ENCODE data around the gene TTC1. TPM values are rescaled to one million over a fixed set of nuclear protein-coding genes. Genes with fewer than 3 reads are reported as not detected.

Gene TTC1
- total RNA-seq, 2 experiments from 2014 or later = 32.6 to 35.1 TPM

DNA sequence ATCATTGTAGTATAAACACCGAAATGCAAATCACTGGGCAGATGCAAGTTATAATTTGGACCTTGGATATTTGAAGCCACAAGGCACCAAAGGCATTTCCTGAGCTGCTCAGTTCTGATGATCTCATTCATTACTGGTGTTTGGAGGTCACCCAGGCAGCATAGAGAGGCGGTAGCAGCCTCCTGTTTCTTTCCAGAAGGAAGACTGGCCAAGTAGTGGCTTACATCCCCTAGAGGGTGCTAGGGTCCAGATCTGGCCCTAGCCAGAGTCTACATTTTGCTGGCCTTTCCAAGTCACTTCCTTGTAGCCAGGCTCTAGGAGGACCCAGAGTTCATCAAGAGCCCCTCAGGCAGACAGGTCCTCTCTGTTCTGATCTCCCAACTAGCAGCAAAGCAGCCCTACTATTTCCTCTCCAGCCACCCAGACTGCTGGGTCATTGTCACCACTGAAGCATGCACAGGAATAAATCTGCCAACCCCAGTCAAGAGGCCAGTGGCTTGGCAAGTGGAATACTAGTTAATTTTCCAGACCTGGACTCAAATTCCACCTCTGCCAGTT is 33.4 kb upstream of the TTC1 start:
- BruUV-seq (replicated peaks) = no TSS peak
- ChIA-PET POLR2A (no interaction called here), CTCF (ENCODE audit: unreplicated experiment) (no interaction called here)
- Histone ChIP-seq H4K20me1 (ENCODE audit: insufficient read depth, low read length) (no peaks in the 10 kb centered on the region), H3K4me2 (ENCODE audit: low read length) (no peak overlapping the region), H3K79me2 (ENCODE audit: insufficient read depth, low read depth, low read length) (no peaks in the 10 kb centered on the region), H3K9me3 (ENCODE audit: low read length) (no peaks in the 10 kb centered on the region), H3K9me2 (ENCODE audit: insufficient read depth, low read length) (no peaks in the 10 kb centered on the region), H3K36me3 (ENCODE audit: insufficient read depth, low read length) (no peaks in the 10 kb centered on the region), H3K4me1 (ENCODE audit: insufficient read depth, low read length, poor library complexity, severe bottlenecking) (no peaks in the 10 kb centered on the region), H3K27ac (ENCODE audit: low read depth, low read length, poor library complexity, severe bottlenecking) (no peak overlapping the region), H2AFZ (ENCODE audit: low read length) (no peak overlapping the region), H3K4me3 (ENCODE audit: low read depth, low read length, poor library complexity, severe bottlenecking) (no peak overlapping the region)
- intact Hi-C loops (cut with micrococcal nuclease; ENCODE audit: unreplicated experiment) = no loop called here
- DNase-seq (ENCODE audit: low spot score) = no peak
- TF ChIP-seq, protein P1, sequence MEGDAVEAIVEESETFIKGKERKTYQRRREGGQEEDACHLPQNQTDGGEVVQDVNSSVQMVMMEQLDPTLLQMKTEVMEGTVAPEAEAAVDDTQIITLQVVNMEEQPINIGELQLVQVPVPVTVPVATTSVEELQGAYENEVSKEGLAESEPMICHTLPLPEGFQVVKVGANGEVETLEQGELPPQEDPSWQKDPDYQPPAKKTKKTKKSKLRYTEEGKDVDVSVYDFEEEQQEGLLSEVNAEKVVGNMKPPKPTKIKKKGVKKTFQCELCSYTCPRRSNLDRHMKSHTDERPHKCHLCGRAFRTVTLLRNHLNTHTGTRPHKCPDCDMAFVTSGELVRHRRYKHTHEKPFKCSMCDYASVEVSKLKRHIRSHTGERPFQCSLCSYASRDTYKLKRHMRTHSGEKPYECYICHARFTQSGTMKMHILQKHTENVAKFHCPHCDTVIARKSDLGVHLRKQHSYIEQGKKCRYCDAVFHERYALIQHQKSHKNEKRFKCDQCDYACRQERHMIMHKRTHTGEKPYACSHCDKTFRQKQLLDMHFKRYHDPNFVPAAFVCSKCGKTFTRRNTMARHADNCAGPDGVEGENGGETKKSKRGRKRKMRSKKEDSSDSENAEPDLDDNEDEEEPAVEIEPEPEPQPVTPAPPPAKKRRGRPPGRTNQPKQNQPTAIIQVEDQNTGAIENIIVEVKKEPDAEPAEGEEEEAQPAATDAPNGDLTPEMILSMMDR (conservative IDR thresholded peaks at IDR 0.05; ENCODE audit: low read length) = no peak
- TF ChIP-seq EZH2phosphoT487 (IDR thresholded peaks at IDR 0.05; ENCODE audit: borderline replicate concordance, low read depth, low read length) = no peak

GRCh38 chr5:159976921-159977320 is 32.0 kb upstream of the TTC1 start:
- no peaks in the 10 kb centered on the region for H3K9me2 ChIP-seq (ENCODE audit: insufficient read depth, low read length)

DNA sequence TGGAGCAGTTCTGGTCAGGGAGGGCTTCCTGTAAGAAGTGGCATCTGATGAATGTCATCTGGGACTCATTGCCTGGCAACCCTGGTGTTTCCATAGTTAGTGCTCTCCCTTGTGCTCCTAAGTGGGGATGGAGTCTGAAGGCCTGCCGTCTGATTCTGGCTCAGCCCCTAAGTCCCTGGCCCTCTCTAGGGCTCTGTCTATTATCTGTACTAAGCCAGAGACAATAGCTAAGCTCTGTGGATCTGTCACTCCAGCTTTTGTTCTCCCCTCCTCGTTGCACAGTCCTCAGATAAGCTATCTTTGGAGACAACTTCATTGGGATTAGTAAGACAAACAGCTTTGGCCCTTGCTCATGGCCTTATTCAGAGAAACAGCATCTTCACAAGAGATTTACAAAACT is 30.6 kb upstream of the TTC1 start:
- Histone ChIP-seq H3K9me2 (ENCODE audit: insufficient read depth, low read length) (no peaks in the 10 kb centered on the region), H3K27ac (ENCODE audit: low read depth, low read length, poor library complexity, severe bottlenecking) (no peak overlapping the region), H4K20me1 (ENCODE audit: insufficient read depth, low read length) (no peaks in the 10 kb centered on the region), H3K36me3 (ENCODE audit: insufficient read depth, low read length) (no peaks in the 10 kb centered on the region), H3K9me3 (ENCODE audit: low read length) (no peaks in the 10 kb centered on the region), H3K4me1 (ENCODE audit: insufficient read depth, low read length, poor library complexity, severe bottlenecking) (no peaks in the 10 kb centered on the region), H2AFZ (ENCODE audit: low read length) (no peak overlapping the region), H3K4me2 (ENCODE audit: low read length) (no peak overlapping the region), H3K4me3 (ENCODE audit: low read depth, low read length, poor library complexity, severe bottlenecking) (no peak overlapping the region), H3K79me2 (ENCODE audit: insufficient read depth, low read depth, low read length) (no peaks in the 10 kb centered on the region)
- ChIA-PET POLR2A (interaction anchor here (0.9 kb wide), 1 partner anchor 16 kb away, joined by 3 read pairs; no protein-coding TSS in a partner anchor), CTCF (ENCODE audit: unreplicated experiment) (no interaction called here)
- no TSS peak for BruUV-seq (replicated peaks)
- intact Hi-C loops (cut with micrococcal nuclease; ENCODE audit: unreplicated experiment) = no loop called here
- TF ChIP-seq EZH2phosphoT487 (IDR thresholded peaks at IDR 0.05; ENCODE audit: borderline replicate concordance, low read depth, low read length) = no peak
- TF ChIP-seq, protein P1 (conservative IDR thresholded peaks at IDR 0.05; ENCODE audit: low read length) = no peak
- no peak for DNase-seq (ENCODE audit: low spot score)

More at GRCh38 chr5:159976921-159977320, 32.0 kb upstream of the TTC1 start:
- no TSS peak for BruUV-seq (replicated peaks)
- no peak for DNase-seq (ENCODE audit: low spot score)
- POLR2A ChIA-PET = interaction anchor here (0.6 to 1.1 kb wide), 3 partner anchors 10 to 932 kb away, joined by 3 to 4 read pairs (median 3); no protein-coding TSS in a partner anchor
- Histone ChIP-seq H3K4me2 (ENCODE audit: low read length) (no peak overlapping the region), H3K9me3 (ENCODE audit: low read length) (no peaks in the 10 kb centered on the region), H2AFZ (ENCODE audit: low read length) (no peak overlapping the region), H3K36me3 (ENCODE audit: insufficient read depth, low read length) (no peaks in the 10 kb centered on the region), H3K79me2 (ENCODE audit: insufficient read depth, low read depth, low read length) (no peaks in the 10 kb centered on the region), H3K27ac (ENCODE audit: low read depth, low read length, poor library complexity, severe bottlenecking) (no peak overlapping the region), H4K20me1 (ENCODE audit: insufficient read depth, low read length) (no peaks in the 10 kb centered on the region), H3K4me3 (ENCODE audit: low read depth, low read length, poor library complexity, severe bottlenecking) (no peak overlapping the region), H3K4me1 (ENCODE audit: insufficient read depth, low read length, poor library complexity, severe bottlenecking) (no peaks in the 10 kb centered on the region)
- TF ChIP-seq, protein P1 (conservative IDR thresholded peaks at IDR 0.05; ENCODE audit: low read length) = no peak
- TF ChIP-seq EZH2phosphoT487 (IDR thresholded peaks at IDR 0.05; ENCODE audit: borderline replicate concordance, low read depth, low read length) = no peak
- CTCF ChIA-PET (ENCODE audit: unreplicated experiment) = no interaction called here
- intact Hi-C loops (cut with micrococcal nuclease; ENCODE audit: unreplicated experiment) = no loop called here

Data from OCI-LY7 (cell line).